GM18519 (cell line): ENCODE data around the gene NUDT12.

Source experiments
- ATAC-seq: cut with Tn5 transposase; IDR thresholded peaks from one replicate; pipeline ENCODE4 v1.9.1; 2021; ENCODE audit warnings: mild to moderate bottlenecking, moderate library complexity; ENCODE audit not compliant: unreplicated experiment, low FRiP score

Gene NUDT12

GRCh38 chr5:103541569-103541968 is 21.0 kb downstream of the NUDT12 start:
- no peak for ATAC-seq

GRCh38 chr5:103541114-103541513 is 21.5 kb downstream of the NUDT12 start:
- ATAC-seq = no peak

- ATAC-seq = no peak
Measured at GRCh38 chr5:103539376-103540330, 22.9 kb downstream of the NUDT12 start.

GRCh38 chr5:103532086-103532734 is 30.4 kb downstream of the NUDT12 start:
- no peak for ATAC-seq

GRCh38 chr5:103526164-103526915 is 36.2 kb downstream of the NUDT12 start:
- ATAC-seq = no peak

GRCh38 chr5:103525361-103525760 is 37.2 kb downstream of the NUDT12 start:
- ATAC-seq = no peak

GRCh38 chr5:103523319-103523718 is 39.3 kb downstream of the NUDT12 start:
- no peak for ATAC-seq

- ATAC-seq = no peak
Measured at GRCh38 chr5:103522586-103522985, 40.0 kb downstream of the NUDT12 start.

GRCh38 chr5:103519550-103519949 is 43.0 kb downstream of the NUDT12 start:
- ATAC-seq = no peak

GRCh38 chr5:103514371-103514770 is 48.2 kb downstream of the NUDT12 start:
- no peak for ATAC-seq

- ATAC-seq = no peak
Measured at GRCh38 chr5:103513701-103514100, 48.9 kb downstream of the NUDT12 start.

- ATAC-seq = no peak
Measured at GRCh38 chr5:103512500-103512899, 50.1 kb downstream of the NUDT12 start.

- ATAC-seq = no peak
Measured at GRCh38 chr5:103511554-103511885, 51.1 kb downstream of the NUDT12 start.

GRCh38 chr5:103510851-103511553 is 51.6 kb downstream of the NUDT12 start:
- ATAC-seq = no peak

GRCh38 chr5:103505581-103506305 is 56.8 kb downstream of the NUDT12 start:
- no peak for ATAC-seq

GRCh38 chr5:103503066-103503465 is 59.5 kb downstream of the NUDT12 start:
- no peak for ATAC-seq

GRCh38 chr5:103502662-103503061 is 59.9 kb downstream of the NUDT12 start:
- ATAC-seq = no peak
